Panc1 (cell line): ENCODE results near the gene DUSP16.

Experiments used
- CTCF ChIP-seq: fragments of 450-650 bp; IDR thresholded peaks from 2 replicates; pipeline ENCODE4 v1.5.1; 2017; ENCODE audit warnings: mild to moderate bottlenecking
- POLR2AphosphoS5 ChIP-seq: IDR thresholded peaks from 2 replicates; pipeline ENCODE4 v1.6.1; 2012; ENCODE audit warnings: mild to moderate bottlenecking, low read depth, low read length, moderate library complexity
- REST ChIP-seq, 2 experiments: IDR thresholded peaks; 2 replicates each; pipeline ENCODE4 v1.6.1; 2011 to 2012; ENCODE audit warnings: low read depth in 2 of 2, control low read depth in 1 of 2, low read length in 1 of 2, mild to moderate bottlenecking in 1 of 2, moderate library complexity in 1 of 2; ENCODE audit not compliant: insufficient read depth in 1 of 2
- SIN3A ChIP-seq: IDR thresholded peaks from 2 replicates; pipeline ENCODE4 v1.6.1; 2012; ENCODE audit warnings: low read depth, mild to moderate bottlenecking, low read length, moderate library complexity, borderline replicate concordance; ENCODE audit not compliant: insufficient read depth

- no peak for TF ChIP-seq CTCF
- no peak for TF ChIP-seq POLR2AphosphoS5
- no peak for TF ChIP-seq SIN3A
- no peak for TF ChIP-seq REST (IDR thresholded peaks at IDR 0.05; ENCODE audit: insufficient read depth in 1 of 2, low read depth in 2 of 2, low read length in 1 of 2)
Measured at GRCh38 chr12:12454315-12454714, 108.3 kb downstream of the DUSP16 start.
